GM12865 (cell line): ENCODE measurements around the gene SRC.

Experiments used
- DNase-seq: peaks from one replicate; pipeline ENCODE4 v3.0.0; 2010; ENCODE audit warnings: low read depth
- H3K4me3 ChIP-seq: 2 replicates; pipeline ENCODE4 v1.5.1; 2011; ENCODE audit warnings: mild to moderate bottlenecking, low read depth, low read length, control low read depth
- TF ChIP-seq, protein P1 (sequence below): IDR thresholded peaks from 2 replicates; pipeline ENCODE4 v1.5.1; 2011; ENCODE audit warnings: low read length, control low read depth, low read depth, inconsistent platforms; ENCODE audit not compliant: insufficient read depth; ENCODE audit errors: missing control alignments

SRC gene

DNA sequence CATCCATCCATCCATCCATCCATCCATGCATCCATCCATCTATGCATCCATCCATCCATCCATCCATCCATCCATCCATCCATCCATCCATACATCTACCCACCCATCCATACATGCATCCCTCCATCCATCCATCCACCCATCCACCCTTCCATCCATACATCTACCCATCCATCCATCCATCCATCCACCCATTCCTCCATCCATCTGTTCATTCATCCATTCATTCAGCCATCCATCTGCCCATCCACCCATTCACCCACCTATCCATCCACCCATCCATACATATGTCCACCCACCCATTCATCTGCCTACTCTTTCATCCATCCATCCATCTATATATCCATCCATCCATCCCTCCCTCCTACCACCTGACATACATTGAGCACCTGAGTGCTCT, 104.4 kb downstream of the SRC start:
- TF ChIP-seq, protein P1, sequence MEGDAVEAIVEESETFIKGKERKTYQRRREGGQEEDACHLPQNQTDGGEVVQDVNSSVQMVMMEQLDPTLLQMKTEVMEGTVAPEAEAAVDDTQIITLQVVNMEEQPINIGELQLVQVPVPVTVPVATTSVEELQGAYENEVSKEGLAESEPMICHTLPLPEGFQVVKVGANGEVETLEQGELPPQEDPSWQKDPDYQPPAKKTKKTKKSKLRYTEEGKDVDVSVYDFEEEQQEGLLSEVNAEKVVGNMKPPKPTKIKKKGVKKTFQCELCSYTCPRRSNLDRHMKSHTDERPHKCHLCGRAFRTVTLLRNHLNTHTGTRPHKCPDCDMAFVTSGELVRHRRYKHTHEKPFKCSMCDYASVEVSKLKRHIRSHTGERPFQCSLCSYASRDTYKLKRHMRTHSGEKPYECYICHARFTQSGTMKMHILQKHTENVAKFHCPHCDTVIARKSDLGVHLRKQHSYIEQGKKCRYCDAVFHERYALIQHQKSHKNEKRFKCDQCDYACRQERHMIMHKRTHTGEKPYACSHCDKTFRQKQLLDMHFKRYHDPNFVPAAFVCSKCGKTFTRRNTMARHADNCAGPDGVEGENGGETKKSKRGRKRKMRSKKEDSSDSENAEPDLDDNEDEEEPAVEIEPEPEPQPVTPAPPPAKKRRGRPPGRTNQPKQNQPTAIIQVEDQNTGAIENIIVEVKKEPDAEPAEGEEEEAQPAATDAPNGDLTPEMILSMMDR, result no peak
- DNase-seq, result no peak
- H3K4me3 ChIP-seq, result no peak overlapping the region

DNA sequence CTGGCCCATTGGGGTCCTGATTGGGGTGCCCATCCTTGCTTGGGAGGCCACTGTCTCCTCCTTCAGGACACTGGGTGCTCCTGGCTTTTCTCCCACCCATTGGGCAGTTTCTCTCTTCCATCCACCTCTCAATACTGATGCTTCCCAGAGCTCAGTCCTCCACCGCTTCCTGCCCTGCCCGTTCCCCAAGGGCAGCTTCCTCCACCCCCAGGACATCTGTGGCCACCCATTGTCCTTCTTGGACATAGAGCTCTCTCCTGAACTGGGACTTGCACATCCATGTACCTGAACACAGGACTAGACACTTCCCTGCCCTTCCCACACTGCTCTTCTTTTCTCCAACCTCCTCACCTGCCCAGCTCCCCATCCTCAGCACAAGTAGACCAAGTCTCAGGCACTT, 105.7 kb downstream of the SRC start:
- no peak overlapping the region for H3K4me3 ChIP-seq
- TF ChIP-seq, protein P1, result no peak
- DNase-seq, result no peak

DNA sequence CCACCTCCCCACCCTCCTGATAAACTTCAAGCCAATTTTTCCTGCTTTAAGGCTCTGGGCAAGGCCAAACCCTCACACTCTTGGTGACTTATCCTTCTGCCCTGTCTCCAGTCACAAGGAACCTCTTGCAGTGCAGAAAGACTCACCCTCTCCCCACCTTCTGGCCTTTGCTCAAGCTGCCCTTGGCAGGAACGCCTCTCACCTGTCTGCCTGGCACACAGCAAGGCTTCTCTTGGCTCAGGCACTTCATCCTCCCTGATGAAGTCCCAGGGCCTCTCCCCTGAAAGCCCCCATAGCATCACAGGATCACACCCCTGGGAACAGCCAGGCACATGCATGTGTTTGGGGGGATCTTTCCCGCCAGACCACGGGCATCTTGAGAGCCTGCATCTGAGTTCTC, 106.3 kb downstream of the SRC start:
- TF ChIP-seq, protein P1, result no peak
- H3K4me3 ChIP-seq, result no peak overlapping the region
- no peak for DNase-seq

DNA sequence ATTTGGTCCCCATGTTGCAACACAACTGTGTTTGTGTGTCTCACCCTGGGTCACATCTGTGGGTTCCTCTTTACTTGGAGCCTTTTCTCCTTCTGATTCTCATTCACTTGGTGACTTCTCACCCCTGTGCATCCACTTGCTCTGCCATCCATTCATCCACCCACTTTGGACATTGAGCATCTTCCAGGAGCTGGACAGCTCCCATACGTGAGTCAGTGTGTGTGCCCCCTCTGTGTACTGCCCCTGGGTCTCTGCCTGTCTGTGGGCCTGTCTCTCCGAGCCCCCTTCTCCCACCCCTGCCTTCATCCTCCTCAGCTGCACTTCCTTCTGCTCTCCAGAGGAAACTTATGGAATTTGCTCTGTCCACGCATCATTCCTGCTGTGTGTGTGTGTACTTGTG, 107.3 kb downstream of the SRC start:
- TF ChIP-seq, protein P1, result no peak
- no peak overlapping the region for H3K4me3 ChIP-seq
- no peak for DNase-seq

DNA sequence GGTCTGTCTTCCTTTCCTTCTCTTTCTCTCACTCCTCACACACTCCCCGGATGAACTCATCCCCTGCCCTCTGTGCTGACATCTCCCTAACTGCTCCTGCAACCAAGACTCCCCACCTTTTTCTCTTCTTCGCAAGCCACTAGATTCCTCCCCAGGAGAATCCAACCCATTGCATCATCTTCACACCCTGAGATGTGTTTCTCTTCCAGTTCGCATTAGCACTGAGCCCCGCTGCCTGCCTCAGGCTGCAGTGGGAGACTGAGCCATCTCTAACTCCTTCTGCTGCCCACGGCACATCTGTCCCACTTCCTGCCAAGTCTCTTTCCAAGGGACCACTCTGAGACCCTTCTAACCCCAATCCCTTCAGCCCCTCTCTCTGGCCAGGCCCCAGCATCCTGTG, 107.9 kb downstream of the SRC start:
- no peak overlapping the region for H3K4me3 ChIP-seq
- TF ChIP-seq, protein P1, result no peak
- DNase-seq, result no peak

DNA sequence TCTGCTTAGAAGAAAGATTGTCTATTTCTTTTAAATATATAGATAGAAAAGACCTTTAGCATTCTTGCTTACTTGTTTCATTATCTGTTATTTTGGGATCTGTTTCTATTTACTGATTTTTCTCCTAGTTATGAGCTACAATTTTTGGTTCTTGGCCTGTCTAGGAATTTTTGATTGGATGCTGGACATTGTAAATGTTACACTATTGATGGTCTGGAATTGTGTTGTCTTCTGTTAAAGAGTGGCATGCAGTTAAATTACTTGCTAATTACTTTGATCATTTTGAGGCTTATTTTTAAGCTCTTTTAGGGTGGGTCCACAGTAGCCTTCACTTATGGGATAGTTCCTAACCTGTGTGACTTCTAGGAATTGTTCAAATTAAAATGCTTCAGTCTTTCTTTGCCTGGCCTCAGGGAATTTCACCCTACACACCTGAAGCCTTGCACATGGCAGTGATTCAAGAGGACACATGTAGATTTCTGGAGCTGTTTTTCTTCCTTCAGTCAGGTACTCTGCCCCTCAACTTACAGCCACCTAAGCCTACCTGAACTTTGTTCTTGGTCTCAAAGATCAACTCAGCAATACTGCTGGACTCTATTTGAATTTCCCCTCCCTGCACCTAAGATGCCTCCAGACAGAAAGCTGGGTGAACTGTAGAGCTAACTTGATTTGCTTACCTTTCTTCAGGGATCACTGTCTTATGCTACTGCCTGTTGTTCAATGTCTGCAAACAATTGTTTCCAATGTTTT, 108.9 kb downstream of the SRC start:
- H3K4me3 ChIP-seq, result no peak overlapping the region
- TF ChIP-seq, protein P1, result no peak
- no peak for DNase-seq
